GM21390 (cell line): Measurements from ENCODE around the gene GPR142.

ENCODE experiments used
- ATAC-seq: cut with Tn5 transposase; IDR thresholded peaks from one replicate; pipeline ENCODE4 v1.9.1; 2021; ENCODE audit not compliant: unreplicated experiment

GPR142 gene

DNA sequence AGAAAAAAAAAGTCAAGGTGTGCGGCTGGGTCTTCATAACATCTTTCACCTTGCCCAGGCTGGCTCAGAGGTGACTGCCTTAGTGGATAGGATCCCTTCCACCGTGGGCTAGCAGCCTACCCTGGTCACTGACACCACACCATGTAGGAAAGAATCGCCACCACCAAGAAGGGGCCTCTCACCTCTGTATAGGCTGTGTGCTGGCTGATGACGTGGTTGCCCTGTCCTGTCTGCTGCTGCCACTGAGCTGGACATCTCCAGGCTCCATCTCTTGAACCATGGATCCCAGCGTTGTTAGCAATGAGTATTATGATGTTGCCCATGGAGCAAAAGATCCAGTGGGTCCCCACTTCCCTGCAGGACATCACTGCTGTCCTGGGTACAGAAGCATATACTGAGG lies at the start of gene GPR142:
TSS of gene GPR142 (plus strand) at position 301 of the 400 bp plus-strand sequence. CDS start 2,035 bp downstream, outside the sequence.
- no peak for ATAC-seq

- ATAC-seq, result no peak
These were observed 48.9 kb upstream of the GPR142 start for GRCh38 chr17:74318391-74318790.

DNA sequence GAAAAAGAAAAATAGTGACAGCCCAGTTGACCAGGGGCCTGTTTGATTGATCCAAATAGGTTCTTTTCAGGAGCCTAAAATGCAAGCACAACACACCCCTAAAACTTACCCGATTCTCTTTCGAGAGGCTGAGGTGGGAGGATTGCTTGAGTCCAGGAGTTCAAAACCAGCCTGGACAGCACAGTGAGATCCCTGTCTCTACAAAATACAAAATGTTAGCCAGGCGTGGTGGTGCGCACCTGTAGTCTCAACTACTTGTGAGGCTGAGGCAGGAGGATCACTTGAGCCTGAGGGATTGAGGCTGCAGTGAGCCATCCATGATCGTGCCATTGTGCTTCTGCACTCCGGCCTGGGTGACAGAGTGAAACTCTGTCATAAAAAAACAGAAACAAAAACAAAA lies 42.8 kb upstream of the GPR142 start:
- no peak for ATAC-seq

- no peak for ATAC-seq
These were observed 41.9 kb upstream of the GPR142 start for GRCh38 chr17:74325376-74325742.

DNA sequence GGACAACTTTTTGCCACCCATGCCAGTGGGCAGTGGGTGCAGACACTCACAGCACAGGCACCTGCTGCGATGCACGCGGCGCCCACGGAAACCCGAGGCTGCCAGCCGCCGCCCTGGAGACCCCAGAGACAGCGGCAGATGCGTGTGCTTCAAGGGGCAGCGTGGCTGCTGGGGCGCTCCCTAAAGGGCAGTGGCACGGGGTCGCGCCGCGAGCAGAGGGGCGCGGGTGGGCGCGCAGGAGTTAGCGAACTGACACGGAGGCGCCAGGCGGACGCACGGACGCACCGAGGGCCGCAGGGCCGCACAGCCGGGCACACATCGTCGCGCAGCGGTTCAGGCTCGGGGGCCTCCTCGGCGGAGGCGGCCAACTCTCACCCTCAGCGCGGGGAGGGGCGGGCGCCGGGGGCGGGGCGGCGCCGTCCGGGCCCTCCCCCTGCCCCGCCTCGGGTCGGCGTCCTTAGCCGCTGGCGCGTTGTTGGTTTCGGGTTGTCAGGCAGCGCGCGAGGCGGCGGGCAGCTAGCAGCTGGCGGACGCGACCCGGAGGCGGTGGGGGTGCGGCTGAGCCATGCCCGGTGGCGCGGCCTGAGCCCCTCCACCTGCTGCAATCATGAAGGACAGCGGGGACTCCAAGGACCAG lies 41.4 kb upstream of the GPR142 start, which contains the start of gene KIF19:
TSS of gene KIF19 (plus strand) at position 484 of the 637 bp plus-strand sequence. CDS start at position 608, 124 bp downstream.
- ATAC-seq, result no peak

GRCh38 chr17:74326506-74326905 lies 40.8 kb upstream of the GPR142 start:
- no peak for ATAC-seq

GRCh38 chr17:74328487-74328886 lies 38.8 kb upstream of the GPR142 start:
- no peak for ATAC-seq

- no peak for ATAC-seq
These were observed 37.9 kb upstream of the GPR142 start for GRCh38 chr17:74329378-74329777.

GRCh38 chr17:74330446-74330845 lies 36.9 kb upstream of the GPR142 start:
- no peak for ATAC-seq

GRCh38 chr17:74332017-74332650 lies 35.2 kb upstream of the GPR142 start:
- ATAC-seq, result no peak

DNA sequence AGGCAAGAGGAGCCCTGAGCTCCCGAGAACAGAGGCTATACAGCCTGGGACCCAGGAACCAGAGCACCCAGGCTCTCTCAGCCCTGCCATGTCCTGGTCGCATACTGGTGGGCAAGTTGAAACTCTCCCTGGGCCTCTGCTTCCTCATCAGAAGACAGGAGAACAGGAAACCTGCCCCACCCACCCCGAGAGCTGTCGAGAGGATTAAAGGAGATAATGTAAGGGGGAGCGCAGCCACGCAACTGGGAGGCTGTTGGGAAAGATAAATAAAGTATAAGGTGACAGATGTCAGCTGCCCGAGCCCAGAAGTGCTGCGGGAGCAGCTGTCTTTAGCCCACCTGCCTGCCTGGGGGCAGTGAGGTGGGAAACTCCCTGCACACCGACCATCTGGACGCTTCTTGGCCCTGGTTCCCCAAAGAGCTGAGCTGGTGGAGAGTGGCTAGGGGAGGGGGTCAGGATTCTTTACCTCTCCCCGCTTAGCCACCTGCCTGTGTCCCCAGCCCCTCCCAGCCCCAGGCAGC lies 34.5 kb upstream of the GPR142 start:
- ATAC-seq, result no peak

GRCh38 chr17:74334393-74335039 lies 32.8 kb upstream of the GPR142 start:
- ATAC-seq, result no peak

DNA sequence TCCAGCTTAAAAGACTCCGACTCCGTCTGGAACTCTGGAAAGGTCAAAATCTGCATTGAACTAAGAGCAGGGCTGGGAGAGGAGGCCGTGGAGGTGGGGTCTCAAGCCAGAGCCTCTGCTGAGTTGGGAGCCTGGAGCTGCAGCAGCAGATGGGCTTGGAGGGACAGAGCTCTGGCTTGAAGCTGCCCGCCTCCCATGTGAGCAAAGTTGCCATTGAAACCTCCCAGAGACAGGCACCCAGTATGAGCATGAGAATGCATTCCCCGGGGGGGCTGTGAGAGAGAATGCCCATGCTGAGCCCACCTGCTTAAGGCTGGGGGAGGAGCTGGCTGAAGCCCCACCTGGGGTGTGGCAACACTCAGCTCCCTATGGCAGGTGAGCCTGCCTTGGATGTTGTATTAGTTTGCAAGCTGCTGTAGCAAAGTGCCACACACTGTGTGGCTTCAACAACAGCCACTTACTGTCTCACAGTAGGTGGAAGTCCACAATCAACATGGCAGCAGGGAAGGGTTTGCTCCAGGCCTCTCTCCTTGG lies 31.7 kb upstream of the GPR142 start:
- ATAC-seq, result no peak

- no peak for ATAC-seq
These were observed 31.0 kb upstream of the GPR142 start for GRCh38 chr17:74336307-74336706.

- ATAC-seq, result no peak
These were observed 29.3 kb upstream of the GPR142 start for GRCh38 chr17:74337834-74338500.

DNA sequence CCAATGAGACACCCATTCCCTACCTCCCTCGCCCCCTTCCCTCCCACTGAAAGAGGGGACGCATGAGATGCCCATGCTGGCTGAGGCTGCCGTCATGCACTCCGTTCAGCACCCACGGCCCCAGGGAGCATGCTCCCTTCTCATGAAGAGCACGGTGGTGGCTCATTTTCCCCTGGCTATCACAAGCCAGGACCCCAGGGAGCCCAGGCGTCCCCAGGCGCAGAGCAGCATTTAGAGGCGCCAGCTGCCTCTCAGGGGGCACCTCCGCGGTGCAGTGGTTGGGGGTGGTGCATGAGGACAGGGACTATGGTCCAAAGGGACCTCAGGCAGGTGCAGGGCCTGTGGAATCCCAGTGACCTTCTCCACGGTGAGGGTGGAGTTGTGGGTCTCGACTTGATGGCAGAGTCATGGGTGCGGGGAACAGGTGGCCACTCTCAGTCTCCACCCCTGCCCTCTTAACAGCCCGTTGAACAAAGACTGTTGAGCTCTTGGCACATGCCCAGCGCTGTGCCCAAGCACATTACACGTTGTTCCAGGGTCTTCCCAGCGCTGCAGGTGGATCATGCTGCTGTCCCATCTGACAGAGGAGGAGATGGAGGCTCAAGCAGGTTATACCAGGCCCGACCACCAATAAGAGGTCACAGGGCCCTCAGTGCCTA lies 27.6 kb upstream of the GPR142 start:
- no peak for ATAC-seq

GRCh38 chr17:74340470-74341023 lies 26.8 kb upstream of the GPR142 start:
- no peak for ATAC-seq

DNA sequence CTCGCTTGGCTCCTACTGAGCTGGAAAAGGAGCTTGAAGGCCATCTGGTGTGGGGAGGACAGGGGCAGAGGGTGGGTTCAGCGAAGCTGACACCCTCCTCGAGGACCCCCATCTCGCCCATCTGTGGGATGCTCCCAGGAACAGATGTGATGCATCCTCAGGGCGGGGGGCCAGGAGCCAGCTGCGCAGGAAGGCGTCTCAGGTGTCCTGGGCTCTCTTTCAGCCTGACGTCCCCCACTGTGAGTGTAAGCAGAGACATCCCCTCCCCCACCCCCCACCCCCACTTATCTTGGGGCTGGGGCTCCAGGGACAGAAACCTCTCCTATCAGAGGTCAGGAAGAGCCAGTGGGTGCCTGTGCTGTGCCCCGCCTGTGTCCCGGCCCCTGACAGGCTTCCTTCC lies 25.1 kb upstream of the GPR142 start:
- ATAC-seq, result no peak

DNA sequence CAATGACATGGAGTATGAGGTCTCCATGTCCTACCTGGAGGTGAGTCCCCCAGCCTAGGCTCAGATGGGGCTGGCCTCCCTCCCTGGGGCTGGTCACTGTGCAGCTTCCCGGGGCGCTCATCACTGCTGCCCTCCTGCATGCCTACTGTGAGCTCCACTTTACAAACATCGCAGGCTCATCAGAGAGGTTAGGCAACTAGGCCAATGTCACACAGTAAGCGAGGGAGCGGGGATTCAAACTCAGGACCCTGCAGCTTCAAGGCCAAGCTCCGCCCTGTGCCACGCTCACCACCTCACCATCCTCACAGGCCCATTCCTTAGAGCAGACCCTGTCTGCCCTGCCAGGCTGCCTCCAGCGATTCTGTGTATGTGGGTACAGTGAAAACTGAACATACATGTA lies 24.2 kb upstream of the GPR142 start:
- no peak for ATAC-seq

- ATAC-seq, result no peak
These were observed 23.6 kb upstream of the GPR142 start for GRCh38 chr17:74343526-74344284.
